ENCODE data around the gene ERI3.

DNA sequence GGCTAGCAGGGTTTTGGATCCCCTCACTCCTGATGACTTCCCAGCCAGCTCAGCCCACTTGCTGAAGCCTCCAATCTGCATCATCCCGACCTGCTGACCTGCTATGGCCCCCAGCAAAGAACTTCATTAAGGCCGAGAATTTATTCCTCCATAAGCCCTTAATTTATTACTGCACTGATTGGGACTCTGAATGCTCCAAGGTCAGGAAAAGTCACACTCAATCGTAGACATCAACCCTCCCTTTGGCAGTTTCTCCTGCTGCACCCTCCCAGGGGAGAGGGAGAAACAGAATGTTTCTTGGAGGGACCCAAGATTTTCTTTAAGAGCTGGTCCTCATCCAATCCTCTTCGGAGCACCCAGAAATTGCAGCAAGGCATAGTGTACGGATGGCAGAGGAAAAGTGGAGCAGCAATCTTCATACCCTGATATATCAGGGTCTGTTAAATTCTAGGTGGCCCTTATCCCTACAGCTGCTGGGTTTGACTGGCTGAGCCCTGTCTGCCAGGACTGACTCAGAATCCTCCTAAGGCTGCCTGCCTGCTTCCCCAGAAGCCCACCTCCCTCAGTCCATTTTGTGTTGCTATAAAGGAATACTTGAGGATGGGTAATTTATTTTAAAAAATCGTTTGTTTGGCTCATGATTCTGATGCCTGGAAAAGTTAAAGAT lies 79.6 kb downstream of the ERI3 start:
- no peak for TF ChIP-seq POLR2A (IDR thresholded peaks at IDR 0.05)
- TF ChIP-seq, protein P1, sequence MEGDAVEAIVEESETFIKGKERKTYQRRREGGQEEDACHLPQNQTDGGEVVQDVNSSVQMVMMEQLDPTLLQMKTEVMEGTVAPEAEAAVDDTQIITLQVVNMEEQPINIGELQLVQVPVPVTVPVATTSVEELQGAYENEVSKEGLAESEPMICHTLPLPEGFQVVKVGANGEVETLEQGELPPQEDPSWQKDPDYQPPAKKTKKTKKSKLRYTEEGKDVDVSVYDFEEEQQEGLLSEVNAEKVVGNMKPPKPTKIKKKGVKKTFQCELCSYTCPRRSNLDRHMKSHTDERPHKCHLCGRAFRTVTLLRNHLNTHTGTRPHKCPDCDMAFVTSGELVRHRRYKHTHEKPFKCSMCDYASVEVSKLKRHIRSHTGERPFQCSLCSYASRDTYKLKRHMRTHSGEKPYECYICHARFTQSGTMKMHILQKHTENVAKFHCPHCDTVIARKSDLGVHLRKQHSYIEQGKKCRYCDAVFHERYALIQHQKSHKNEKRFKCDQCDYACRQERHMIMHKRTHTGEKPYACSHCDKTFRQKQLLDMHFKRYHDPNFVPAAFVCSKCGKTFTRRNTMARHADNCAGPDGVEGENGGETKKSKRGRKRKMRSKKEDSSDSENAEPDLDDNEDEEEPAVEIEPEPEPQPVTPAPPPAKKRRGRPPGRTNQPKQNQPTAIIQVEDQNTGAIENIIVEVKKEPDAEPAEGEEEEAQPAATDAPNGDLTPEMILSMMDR (IDR thresholded peaks at IDR 0.05): no peak

All from thyroid gland (tissue), 4 donors.